HCT116 (cell line): Measurements from ENCODE around the gene ZNF334. TPM values are rescaled to one million over a fixed set of nuclear protein-coding genes. Genes with fewer than 3 reads are reported as not detected.

ENCODE experiments used
- ATAC-seq: fragments of 200-7000 bp; cut with Tn5 transposase; 2 replicates; pipeline ENCODE4 v1.9.1; 2020; ENCODE audit warnings: mild to moderate bottlenecking, moderate library complexity
- BruUV-seq: library from RNA; stranded (reverse); fragments of 400-500 nt; replicated peaks from 2 replicates; lab custom pipeline; 2021; lab: Mats Ljungman, UMichigan
- CTCF ChIA-PET: fragments of 300-600 bp; sonication (Branson Sonifier 250); formaldehyde crosslinking; loops from one replicate; lab custom pipeline; 2021; ENCODE audit warnings: antibody characterized with exemption; lab: Charles Lee
- POLR2A ChIA-PET: fragments of 300-600, 350-600 bp; sonication (Branson Sonifier 250); formaldehyde crosslinking; loops from one replicate; lab custom pipeline; 2021; ENCODE audit warnings: antibody characterized with exemption; lab: Charles Lee
- RAD21 ChIA-PET, 2 experiments: fragments of 300-600 bp; sonication (Branson Sonifier 250); formaldehyde crosslinking; loops; one replicate each; lab custom pipeline; 2023; ENCODE audit warnings: low total read pairs in 2 of 2; ENCODE audit not compliant: uncharacterized antibody in 2 of 2, unreplicated experiment in 2 of 2, low non-redundant PET in 1 of 2; lab: Charles Lee
- DNase-seq: peaks from one replicate; pipeline ENCODE4 v3.0.0-alpha.2; 2010; ENCODE audit warnings: low read depth, low spot score
- H2AFZ ChIP-seq: fragments of 200-600 bp; shearing (Covaris generic), sonication (generic); 2 replicates; pipeline ENCODE4 v1.6.1; 2017; ENCODE audit warnings: low read depth, mixed run types, mixed read lengths, antibody characterized with exemption, low read length; ENCODE audit not compliant: poor library complexity, severe bottlenecking
- H3K27ac ChIP-seq: 2 replicates; pipeline ENCODE4 v1.5.1; 2012; ENCODE audit warnings: low read depth, low read length
- H3K27me3 ChIP-seq: fragments of 200-600 bp; sonication (generic); 2 replicates; pipeline ENCODE4 v1.6.1; 2016; ENCODE audit warnings: mixed run types, low read length, mixed read lengths; ENCODE audit not compliant: insufficient read depth
- H3K36me3 ChIP-seq, 2 experiments: fragments of 200-500 bp in 1 of 2; fragments of 200-600 bp in 1 of 2; sonication (Bioruptor generic) in 1 of 2; sonication (generic) in 1 of 2; 2 replicates each; pipeline versions ENCODE4 v1.5.1 to v1.6.1; 2014 to 2016; ENCODE audit warnings: low read length in 2 of 2, inconsistent platforms in 1 of 2, mixed read lengths in 1 of 2, mixed run types in 1 of 2; ENCODE audit not compliant: insufficient read depth in 2 of 2, control insufficient read depth in 1 of 2
- H3K4me1 ChIP-seq, 2 experiments: fragments of 200-600 bp in 1 of 2; sonication (generic) in 1 of 2; 2 replicates each; pipeline versions ENCODE4 v1.5.1 to v1.6.1; 2012 to 2017; ENCODE audit warnings: low read length in 2 of 2, inconsistent platforms in 1 of 2, mild to moderate bottlenecking in 1 of 2, mixed read lengths in 1 of 2, mixed run types in 1 of 2, moderate library complexity in 1 of 2; ENCODE audit not compliant: insufficient read depth in 2 of 2, control insufficient read depth in 1 of 2
- H3K4me2 ChIP-seq: fragments of 200-600 bp; sonication (generic); 2 replicates; pipeline ENCODE4 v1.6.1; 2017; ENCODE audit warnings: mixed run types, low read length, mixed read lengths
- H3K4me3 ChIP-seq, 2 experiments: fragments of 200-600 bp in 1 of 2; sonication (generic) in 1 of 2; replicated peaks in 1 of 2; 2 replicates each; pipeline ENCODE4 v1.5.1; 2011 to 2016; ENCODE audit warnings: low read length in 2 of 2, control low read depth in 1 of 2, low read depth in 1 of 2, mild to moderate bottlenecking in 1 of 2, mixed read lengths in 1 of 2, mixed run types in 1 of 2
- H3K79me2 ChIP-seq: fragments of 200-600 bp; sonication (generic); 2 replicates; pipeline ENCODE4 v1.6.1; 2017; ENCODE audit warnings: mild to moderate bottlenecking, mixed run types, low read length, moderate library complexity, mixed read lengths; ENCODE audit not compliant: insufficient read depth
- H3K9ac ChIP-seq: fragments of 200-600 bp; sonication (generic); 2 replicates; pipeline ENCODE4 v1.6.1; 2016; ENCODE audit warnings: low read length, mixed read lengths
- H3K9me2 ChIP-seq: fragments of 200-600 bp; sonication (generic), shearing (Covaris generic); 2 replicates; pipeline ENCODE4 v1.6.1; 2017; ENCODE audit warnings: mixed run types, mild to moderate bottlenecking, moderate library complexity; ENCODE audit not compliant: insufficient read depth
- H3K9me3 ChIP-seq, 2 experiments: fragments of 200-500 bp in 1 of 2; fragments of 200-600 bp in 1 of 2; sonication (Bioruptor generic) in 1 of 2; sonication (generic) in 1 of 2; 2 replicates each; pipeline ENCODE4 v1.6.1; 2014 to 2017; ENCODE audit warnings: low read length in 2 of 2, mixed read lengths in 2 of 2, inconsistent platforms in 1 of 2, low read depth in 1 of 2, mild to moderate bottlenecking in 1 of 2, mixed run types in 1 of 2, moderate library complexity in 1 of 2; ENCODE audit not compliant: control insufficient read depth in 1 of 2, insufficient read depth in 1 of 2
- H4K20me1 ChIP-seq: fragments of 200-600 bp; sonication (generic), shearing (Covaris generic); 2 replicates; pipeline ENCODE4 v1.6.1; 2017; ENCODE audit warnings: mixed run types, mild to moderate bottlenecking, moderate library complexity; ENCODE audit not compliant: insufficient read depth
- CBX3 ChIP-seq: IDR thresholded peaks from 2 replicates; pipeline ENCODE4 v1.6.1; 2012; ENCODE audit warnings: low read depth
- EGR1 ChIP-seq: IDR thresholded peaks from 2 replicates; pipeline ENCODE4 v1.6.1; 2012; ENCODE audit warnings: low read depth
- EZH2phosphoT487 ChIP-seq: fragments of 200-600 bp; IDR thresholded peaks from 2 replicates; pipeline ENCODE4 v1.6.1; 2018; ENCODE audit warnings: antibody characterized with exemption, borderline replicate concordance
- FOSL1 ChIP-seq: IDR thresholded peaks from 2 replicates; pipeline ENCODE4 v1.6.1; 2012; ENCODE audit warnings: low read depth
- POLR2AphosphoS5 ChIP-seq: IDR thresholded peaks from 2 replicates; pipeline ENCODE4 v1.6.1; 2011; ENCODE audit warnings: mild to moderate bottlenecking, low read depth, low read length, moderate library complexity
- SIN3A ChIP-seq: IDR thresholded peaks from 2 replicates; pipeline ENCODE4 v1.6.1; 2012; ENCODE audit warnings: low read depth
- SP1 ChIP-seq: IDR thresholded peaks from 2 replicates; pipeline ENCODE4 v1.6.1; 2012; ENCODE audit warnings: low read depth
- TCF7L2 ChIP-seq: IDR thresholded peaks from 2 replicates; pipeline ENCODE4 v1.7.0; 2011; ENCODE audit warnings: borderline replicate concordance, inconsistent platforms; ENCODE audit not compliant: insufficient read depth, insufficient read length; ENCODE audit errors: extremely low read depth
- YY1 ChIP-seq: IDR thresholded peaks from 2 replicates; pipeline ENCODE4 v1.6.1; 2011; ENCODE audit warnings: low read length, low read depth, moderate library complexity, mild to moderate bottlenecking; ENCODE audit not compliant: insufficient replicate concordance; ENCODE audit errors: extremely low read depth
- ZFX ChIP-seq: fragments of 450-650 bp; IDR thresholded peaks from 2 replicates; pipeline ENCODE4 v1.6.1; 2017
- intact Hi-C: fragments of 100-400 bp; cut with micrococcal nuclease; formaldehyde crosslinking; loops from 2 replicates; pipeline ENCODE4 v1.10.0; 2022
- total RNA-seq: library from RNA; stranded (reverse); gene quantifications from one replicate; pipeline ENCODE4 v1.2.1, GENCODE V29; 2021; ENCODE audit not compliant: unreplicated experiment
- TF ChIP-seq, protein P1 (sequence below), 3 experiments: fragments of 200-600 bp in 1 of 3; sonication (generic) in 1 of 3; IDR thresholded peaks in 2 of 3; conservative IDR thresholded peaks in 1 of 3; 2 replicates each; pipeline ENCODE4 v1.5.1; 2012 to 2017; ENCODE audit warnings: low read depth in 2 of 3, low read length in 2 of 3, antibody characterized with exemption in 1 of 3, borderline replicate concordance in 1 of 3, control low read depth in 1 of 3, mild to moderate bottlenecking in 1 of 3, mixed read lengths in 1 of 3, mixed run types in 1 of 3, moderate library complexity in 1 of 3; ENCODE audit not compliant: insufficient read depth in 1 of 3

ZNF334 gene
- total RNA-seq, 1 experiment from 2014 or later, result not detected

GRCh38 chr20:46549188-46549972 is 36.0 kb upstream of the ZNF334 start:
- Histone ChIP-seq H3K9me2 (no peaks in the 10 kb centered on the region), H3K4me1 (no peaks in the 10 kb centered on the region), H2AFZ (no peak overlapping the region), H4K20me1 (no peaks in the 10 kb centered on the region), H3K27ac (no peak overlapping the region), H3K27me3 (0 out of 2 replicates have a peak, but pooled peaks cover 6% of the 10 kb centered on the region), H3K36me3 (no peaks in the 10 kb centered on the region), H3K79me2 (no peaks in the 10 kb centered on the region), H3K9me3 (no peaks in the 10 kb centered on the region), H3K4me2 (no peak overlapping the region), H3K9ac (no peak overlapping the region), H3K4me3 (no peak overlapping the region)
- CTCF ChIA-PET, result interaction anchor here (0.8 to 1.2 kb wide), 2 partner anchors 13 to 19 kb away, joined by 3 to 4 read pairs; no protein-coding TSS in a partner anchor
- no TSS peak for BruUV-seq
- POLR2A ChIA-PET, result no interaction called here
- TF ChIP-seq, protein P1, sequence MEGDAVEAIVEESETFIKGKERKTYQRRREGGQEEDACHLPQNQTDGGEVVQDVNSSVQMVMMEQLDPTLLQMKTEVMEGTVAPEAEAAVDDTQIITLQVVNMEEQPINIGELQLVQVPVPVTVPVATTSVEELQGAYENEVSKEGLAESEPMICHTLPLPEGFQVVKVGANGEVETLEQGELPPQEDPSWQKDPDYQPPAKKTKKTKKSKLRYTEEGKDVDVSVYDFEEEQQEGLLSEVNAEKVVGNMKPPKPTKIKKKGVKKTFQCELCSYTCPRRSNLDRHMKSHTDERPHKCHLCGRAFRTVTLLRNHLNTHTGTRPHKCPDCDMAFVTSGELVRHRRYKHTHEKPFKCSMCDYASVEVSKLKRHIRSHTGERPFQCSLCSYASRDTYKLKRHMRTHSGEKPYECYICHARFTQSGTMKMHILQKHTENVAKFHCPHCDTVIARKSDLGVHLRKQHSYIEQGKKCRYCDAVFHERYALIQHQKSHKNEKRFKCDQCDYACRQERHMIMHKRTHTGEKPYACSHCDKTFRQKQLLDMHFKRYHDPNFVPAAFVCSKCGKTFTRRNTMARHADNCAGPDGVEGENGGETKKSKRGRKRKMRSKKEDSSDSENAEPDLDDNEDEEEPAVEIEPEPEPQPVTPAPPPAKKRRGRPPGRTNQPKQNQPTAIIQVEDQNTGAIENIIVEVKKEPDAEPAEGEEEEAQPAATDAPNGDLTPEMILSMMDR (IDR thresholded peaks at IDR 0.05 in 2 of 3, conservative IDR thresholded peaks at IDR 0.05 in 1 of 3; ENCODE audit: borderline replicate concordance in 1 of 3, insufficient read depth in 1 of 3, low read depth in 2 of 3, low read length in 2 of 3), result peak in 2 of 3 experiments; percentile 37 to 41; a peak in 3 of 6 replicates
- TF ChIP-seq TCF7L2 (no peak), EZH2phosphoT487 (no peak)
- intact Hi-C loops, result no loop called here
- DNase-seq (no peak), ATAC-seq (peak; percentile 60; the same call in 1 of the 2 replicates)
- RAD21 ChIA-PET, result no interaction called here

- H3K4me1 ChIP-seq, result no peaks in the 10 kb centered on the region
- no peak overlapping the region for H3K4me2 ChIP-seq
- no peaks in the 10 kb centered on the region for H4K20me1 ChIP-seq
- H3K27ac ChIP-seq, result no peak overlapping the region
- DNase-seq (no peak), ATAC-seq (no peak)
- H3K36me3 ChIP-seq, result no peaks in the 10 kb centered on the region
- 0 out of 2 replicates have a peak, but pooled peaks cover 6% of the 10 kb centered on the region for H3K27me3 ChIP-seq
- RAD21 ChIA-PET, result no interaction called here
- no peaks in the 10 kb centered on the region for H3K79me2 ChIP-seq
- no peaks in the 10 kb centered on the region for H3K9me3 ChIP-seq
- no TSS peak for BruUV-seq
- no peak overlapping the region for H3K4me3 ChIP-seq
- intact Hi-C loops, result no loop called here
- no peaks in the 10 kb centered on the region for H3K9me2 ChIP-seq
- H3K9ac ChIP-seq, result no peak overlapping the region
- POLR2A ChIA-PET, result no interaction called here
- H2AFZ ChIP-seq, result no peak overlapping the region
- CTCF ChIA-PET, result interaction anchor here (1.2 kb wide), 1 partner anchor 14 kb away, joined by 4 read pairs; no protein-coding TSS in a partner anchor
- TF ChIP-seq TCF7L2, result no peak
- TF ChIP-seq FOSL1, result no peak
- no peak for TF ChIP-seq SP1
- no peak for TF ChIP-seq SIN3A
- TF ChIP-seq, protein P1 (IDR thresholded peaks at IDR 0.05 in 2 of 3, conservative IDR thresholded peaks at IDR 0.05 in 1 of 3; ENCODE audit: borderline replicate concordance in 1 of 3, insufficient read depth in 1 of 3, low read depth in 2 of 3, low read length in 2 of 3), result no peak
- TF ChIP-seq EGR1, result no peak
- no peak for TF ChIP-seq POLR2AphosphoS5
- no peak for TF ChIP-seq ZFX
- no peak for TF ChIP-seq CBX3
- TF ChIP-seq YY1, result no peak
Measured at GRCh38 chr20:46548688-46549087, 35.3 kb upstream of the ZNF334 start.
